C4-2B (cell line): ENCODE results near the gene NHLH1.

ENCODE experiments used
- CTCF ChIP-seq: fragments of 450-650 bp; conservative IDR thresholded peaks from 2 replicates; pipeline ENCODE4 v1.5.1; 2017; ENCODE audit warnings: mild to moderate bottlenecking
- ZFX ChIP-seq: fragments of 450-650 bp; IDR thresholded peaks from 2 replicates; pipeline ENCODE4 v1.6.1; 2017

- TF ChIP-seq CTCF (no peak), ZFX (no peak)
Measured at GRCh38 chr1:160338580-160338979, 28.3 kb upstream of the NHLH1 start.
